Lower lobe of right lung (tissue), 2 donors: ENCODE results near the gene BEX5. TPM values are rescaled to one million over a fixed set of nuclear protein-coding genes. Genes with fewer than 3 reads are reported as not detected.
A peak's percentile ranks its signal among the peaks of the same experiment; 100 is the strongest.
"Not testable (repeated sequence)": the region's sequence is repeated elsewhere in the genome, so short reads cannot be mapped to it uniquely, and the experiment has no call there.

Experiments used
- ATAC-seq, 2 donors: fragments of 200-7000 bp; cut with Tn5 transposase; one replicate each; pipeline ENCODE4 v1.9.1; 2020 to 2022; ENCODE audit warnings: mild to moderate bottlenecking in 2 of 2, moderate library complexity in 2 of 2
- DNase-seq: peaks from one replicate; pipeline ENCODE4 v3.0.0-alpha.2; 2020
- H3K27ac ChIP-seq: fragments of 200-600 bp; one replicate; pipeline ENCODE4 v1.8.0; 2022
- H3K27me3 ChIP-seq: fragments of 200-600 bp; one replicate; pipeline ENCODE4 v1.8.0; 2022; ENCODE audit warnings: low read depth
- H3K36me3 ChIP-seq: fragments of 200-600 bp; one replicate; pipeline ENCODE4 v1.8.0; 2022; ENCODE audit warnings: mild to moderate bottlenecking
- H3K4me1 ChIP-seq: fragments of 200-600 bp; one replicate; pipeline ENCODE4 v1.8.0; 2022
- H3K4me3 ChIP-seq: fragments of 200-600 bp; one replicate; pipeline ENCODE4 v1.8.0; 2022; ENCODE audit warnings: mild to moderate bottlenecking
- H3K9me3 ChIP-seq: fragments of 200-600 bp; one replicate; pipeline ENCODE4 v1.8.0; 2022
- CTCF ChIP-seq: fragments of 200-600 bp; IDR thresholded peaks from one replicate; pipeline ENCODE4 v1.8.0; 2022; ENCODE audit warnings: antibody characterized with exemption, mild to moderate bottlenecking
- intact Hi-C: fragments of 100-400 bp; cut with DNase I; formaldehyde crosslinking; loops from one replicate; pipeline ENCODE4 v1.11.0; 2022
- total RNA-seq: library from RNA; stranded (reverse); fragmentation: NEBNext Ultra II Directional; extraction: Animal tissue kit (Norgen Biotek cat#: 25700); gene quantifications from one replicate; pipeline ENCODE4 v1.2.1, GENCODE V29; 2021
- donor health status: DM: no; HTN: yes; CAD: no; lungs with severe emphysema.

The BEX5 gene
- total RNA-seq, 1 donor from 2014 or later = 4.4 TPM

- H3K36me3 ChIP-seq = no peaks in the 10 kb centered on the region
- H3K4me1 ChIP-seq = no peaks in the 10 kb centered on the region
- H3K9me3 ChIP-seq = no peaks in the 10 kb centered on the region
- H3K27me3 ChIP-seq = peaks cover 5% of the 10 kb centered on the region
- H3K4me3 ChIP-seq = no peak overlapping the region
- ATAC-seq = no peak
- no peak for TF ChIP-seq CTCF
- H3K27ac ChIP-seq = no peak overlapping the region
- DNase-seq = no peak
- intact Hi-C loops = no loop called here
These were observed 17.7 kb downstream of the BEX5 start for GRCh38 chrX:102138064-102138463.

GRCh38 chrX:102129473-102129872 is 26.3 kb downstream of the BEX5 start:
- no peak overlapping the region for H3K4me3 ChIP-seq
- H3K27ac ChIP-seq = no peak overlapping the region
- no peaks in the 10 kb centered on the region for H3K9me3 ChIP-seq
- intact Hi-C loops = no loop called here
- no peaks in the 10 kb centered on the region for H3K27me3 ChIP-seq
- no peaks in the 10 kb centered on the region for H3K4me1 ChIP-seq
- DNase-seq (no peak), ATAC-seq (no peak)
- no peak for TF ChIP-seq CTCF
- H3K36me3 ChIP-seq = no peaks in the 10 kb centered on the region

- Histone ChIP-seq H3K4me1 (no peaks in the 10 kb centered on the region), H3K27ac (no peak overlapping the region), H3K27me3 (no peaks in the 10 kb centered on the region), H3K4me3 (no peak overlapping the region), H3K36me3 (no peaks in the 10 kb centered on the region), H3K9me3 (no peaks in the 10 kb centered on the region)
- ATAC-seq (no peak), DNase-seq (no peak)
- intact Hi-C loops = no loop called here
- TF ChIP-seq CTCF = no peak
These were observed 28.9 kb downstream of the BEX5 start for GRCh38 chrX:102126863-102127262.

- H3K36me3 ChIP-seq, H3K9me3 ChIP-seq, H3K4me1 ChIP-seq, H3K27ac ChIP-seq, intact Hi-C loops, H3K27me3 ChIP-seq, DNase-seq: not testable (repeated sequence)
- H3K4me3 ChIP-seq = peak overlapping the region; percentile 37
- peak in 1 of 2 donors; percentile 28 for ATAC-seq
These were observed 29.5 kb downstream of the BEX5 start for GRCh38 chrX:102126080-102126818.

- H3K27ac ChIP-seq, intact Hi-C loops, H3K27me3 ChIP-seq, H3K4me1 ChIP-seq, H3K9me3 ChIP-seq, H3K36me3 ChIP-seq: not testable (repeated sequence)
- ATAC-seq (peak; percentile 76 to 92), DNase-seq (peak; percentile 46)
- peak within 1 kb of the TSS; percentile 37 for H3K4me3 ChIP-seq
These were observed 30.3 kb downstream of the BEX5 start, which contains the start of gene TCEAL2 for GRCh38 chrX:102125436-102125835. TCEAL2 (plus strand) TSS chrX:102125679; CDS start chrX:102126831, 1,152 bp downstream.

- H3K4me3 ChIP-seq = peak overlapping the region; percentile 37
- DNase-seq, H3K36me3 ChIP-seq, H3K9me3 ChIP-seq, H3K4me1 ChIP-seq, H3K27ac ChIP-seq, intact Hi-C loops, H3K27me3 ChIP-seq: not testable (repeated sequence)
- peak in 1 of 2 donors; percentile 41 for ATAC-seq
These were observed 30.8 kb downstream of the BEX5 start for GRCh38 chrX:102125014-102125413.

- ATAC-seq = no peak
- H3K36me3 ChIP-seq = no peaks in the 10 kb centered on the region
- H3K9me3 ChIP-seq = no peaks in the 10 kb centered on the region
- no peaks in the 10 kb centered on the region for H3K27me3 ChIP-seq
- DNase-seq = no peak
- TF ChIP-seq CTCF = no peak
- no peaks in the 10 kb centered on the region for H3K4me1 ChIP-seq
- H3K4me3 ChIP-seq = no peak overlapping the region
- intact Hi-C loops = no loop called here
- no peak overlapping the region for H3K27ac ChIP-seq
These were observed 40.0 kb downstream of the BEX5 start for GRCh38 chrX:102115748-102116147.
